Measurements from ENCODE around the gene LAMA2.

Gene LAMA2

GRCh38 chr6:129089357-129089756 is 206.4 kb downstream of the LAMA2 start:
- peak; percentile 16 for DNase-seq (ENCODE audit: low spot score)

- no peak for DNase-seq (ENCODE audit: low spot score)
These were observed 211.2 kb downstream of the LAMA2 start for GRCh38 chr6:129094147-129094546.

- DNase-seq (ENCODE audit: low spot score): no peak
These were observed 213.8 kb downstream of the LAMA2 start for GRCh38 chr6:129096651-129097290.

- DNase-seq (ENCODE audit: low spot score): no peak
These were observed 215.2 kb downstream of the LAMA2 start for GRCh38 chr6:129098061-129098553.

GRCh38 chr6:129099696-129100095 is 216.8 kb downstream of the LAMA2 start:
- no peak for DNase-seq (ENCODE audit: low spot score)

GRCh38 chr6:129100164-129100563 is 217.2 kb downstream of the LAMA2 start:
- DNase-seq (ENCODE audit: low spot score): no peak

GRCh38 chr6:129102741-129103140 is 219.8 kb downstream of the LAMA2 start:
- DNase-seq (ENCODE audit: low spot score): no peak

- DNase-seq (ENCODE audit: low spot score): no peak
These were observed 221.2 kb downstream of the LAMA2 start for GRCh38 chr6:129104131-129104530.

- DNase-seq (ENCODE audit: low spot score): no peak
These were observed 221.6 kb downstream of the LAMA2 start for GRCh38 chr6:129104560-129104959.

GRCh38 chr6:129105035-129105434 is 222.1 kb downstream of the LAMA2 start:
- DNase-seq (ENCODE audit: low spot score): no peak

GRCh38 chr6:129105793-129106192 is 222.9 kb downstream of the LAMA2 start:
- DNase-seq (ENCODE audit: low spot score): peak; percentile 3

- no peak for DNase-seq (ENCODE audit: low spot score)
These were observed 225.4 kb downstream of the LAMA2 start for GRCh38 chr6:129108337-129108736.

GRCh38 chr6:129110690-129111343 is 227.9 kb downstream of the LAMA2 start:
- DNase-seq (ENCODE audit: low spot score): no peak

- no peak for DNase-seq (ENCODE audit: low spot score)
These were observed 228.4 kb downstream of the LAMA2 start for GRCh38 chr6:129111346-129111745.

GRCh38 chr6:129111853-129112252 is 228.9 kb downstream of the LAMA2 start:
- no peak for DNase-seq (ENCODE audit: low spot score)

- no peak for DNase-seq (ENCODE audit: low spot score)
These were observed 229.7 kb downstream of the LAMA2 start for GRCh38 chr6:129112591-129112990.

GRCh38 chr6:129113637-129114036 is 230.7 kb downstream of the LAMA2 start:
- DNase-seq (ENCODE audit: low spot score): no peak

- DNase-seq (ENCODE audit: low spot score): no peak
These were observed 231.9 kb downstream of the LAMA2 start for GRCh38 chr6:129114636-129115391.

GRCh38 chr6:129115471-129115870 is 232.5 kb downstream of the LAMA2 start:
- DNase-seq (ENCODE audit: low spot score): no peak

GRCh38 chr6:129117355-129117754 is 234.4 kb downstream of the LAMA2 start:
- DNase-seq (ENCODE audit: low spot score): no peak

- peak; percentile 47 for DNase-seq (ENCODE audit: low spot score)
These were observed 238.1 kb downstream of the LAMA2 start for GRCh38 chr6:129120856-129121638.

GRCh38 chr6:129124347-129124746 is 241.4 kb downstream of the LAMA2 start:
- no peak for DNase-seq (ENCODE audit: low spot score)

Data from kidney tubule cell (primary cell).